Measurements from ENCODE around the gene EPS15.
A peak's percentile ranks its signal among the peaks of the same experiment; 100 is the strongest.

DNA sequence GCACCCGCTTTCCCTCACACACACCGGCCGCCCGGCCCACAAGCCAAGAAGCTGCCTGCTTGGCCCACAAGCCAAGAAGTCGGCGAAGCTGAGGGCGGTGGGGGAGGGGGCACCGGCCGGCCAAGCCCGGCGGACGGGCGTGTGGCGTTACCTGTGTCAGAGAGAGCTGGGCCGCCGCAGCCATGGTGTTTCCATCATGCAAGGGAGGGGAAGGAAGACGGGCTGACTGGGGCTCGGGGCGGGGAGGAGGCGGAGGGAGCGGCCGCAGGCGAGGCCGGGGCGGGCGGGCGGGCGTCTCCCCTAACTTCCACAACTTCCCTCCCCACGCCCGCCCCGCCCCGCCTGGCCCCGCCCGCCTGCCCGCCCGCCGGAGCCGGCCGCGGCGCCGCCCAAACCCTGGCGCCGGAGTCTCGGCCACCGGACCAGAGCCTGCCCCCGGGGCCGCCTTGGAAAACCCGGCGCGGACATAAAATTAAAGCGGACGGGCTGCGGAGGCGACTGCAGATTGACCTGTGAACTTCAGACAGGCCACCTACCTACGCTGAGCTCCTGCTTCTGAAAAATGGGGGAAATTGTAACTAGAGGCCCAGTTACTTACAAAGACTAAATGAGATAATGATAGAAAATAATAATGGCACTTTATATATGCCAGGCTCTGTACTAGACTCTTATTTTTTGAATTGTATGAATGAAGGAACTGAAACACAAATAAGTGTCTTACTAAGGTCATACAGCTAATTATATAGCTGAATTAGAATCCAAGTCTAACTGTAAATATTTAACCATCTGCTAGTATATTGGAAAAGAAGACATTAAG is at the start of gene EPS15:
- TF ChIP-seq POLR2A (IDR thresholded peaks at IDR 0.05; ENCODE audit: low read length) (peak; percentile 42), GATA1 (IDR thresholded peaks at IDR 0.05; ENCODE audit: low read depth, low read length) (no peak)
